K562 (cell line): Measurements from ENCODE around the gene HOXB1. TPM values are rescaled to one million over a fixed set of nuclear protein-coding genes. Genes with fewer than 3 reads are reported as not detected.

Experiments used
- CHCHD3 ChIP-seq: fragments of 250-450 bp; sonication (Bioruptor Pico); IDR thresholded peaks from 2 replicates; pipeline ENCODE4 v2.1.2; 2022; ENCODE audit warnings: mild to moderate bottlenecking
- ELF1 ChIP-seq: fragments of 200-800 bp; sonication (Bioruptor generic); IDR thresholded peaks from 2 replicates; pipeline ENCODE4 v1.6.1; 2016; ENCODE audit warnings: missing genetic modification characterization, missing compliant biosample characterization
- GATA2 ChIP-seq: sonication (generic); formaldehyde crosslinking; IDR thresholded peaks from 2 replicates; pipeline ENCODE4 v1.4.0; 2020; ENCODE audit warnings: mild to moderate bottlenecking, missing genetic modification reagents
- KDM4B ChIP-seq, 2 experiments: fragments of 450-650 bp in 1 of 2; sonication (generic) in 1 of 2; IDR thresholded peaks; 2 replicates each; pipeline ENCODE4 v1.6.1; 2016 to 2017; ENCODE audit warnings: borderline replicate concordance in 2 of 2, antibody characterized with exemption in 1 of 2, low read depth in 1 of 2, mild to moderate bottlenecking in 1 of 2
- MYC ChIP-seq, 2 experiments: fragments of 250-450 bp in 1 of 2; sonication (Bioruptor Pico) in 1 of 2; IDR thresholded peaks; 2 replicates each; pipeline versions ENCODE4 v1.5.1 to v1.6.1; 2012 to 2021; ENCODE audit warnings: low read depth in 2 of 2, borderline replicate concordance in 1 of 2, improper control_type of control experiment in 1 of 2, low read length in 1 of 2, mild to moderate bottlenecking in 1 of 2, moderate library complexity in 1 of 2
- NFXL1 ChIP-seq: fragments of 450-650 bp; formaldehyde crosslinking; IDR thresholded peaks from 2 replicates; pipeline ENCODE4 v1.4.0; 2021; ENCODE audit warnings: mild to moderate bottlenecking
- PHF8 ChIP-seq: fragments of 200-600 bp; sonication (generic); IDR thresholded peaks from 2 replicates; pipeline ENCODE4 v1.6.1; 2012; ENCODE audit warnings: mixed run types, mild to moderate bottlenecking, inconsistent platforms, low read length, moderate library complexity, borderline replicate concordance
- PML ChIP-seq: IDR thresholded peaks from 2 replicates; pipeline ENCODE4 v1.6.1; 2012; ENCODE audit warnings: low read length, inconsistent platforms
- RCOR1 ChIP-seq, 2 experiments: IDR thresholded peaks; 2 replicates each; pipeline ENCODE4 v1.6.1; 2012; ENCODE audit warnings: low read depth in 2 of 2, low read length in 2 of 2, borderline replicate concordance in 1 of 2, improper control_type of control experiment in 1 of 2
- SAP30 ChIP-seq: fragments of 200-600 bp; sonication (generic); IDR thresholded peaks from 2 replicates; pipeline ENCODE4 v1.6.1; 2012; ENCODE audit warnings: borderline replicate concordance, low read depth, mild to moderate bottlenecking, moderate library complexity, low read length, control low read depth, inconsistent platforms; ENCODE audit not compliant: insufficient read depth, poor library complexity, severe bottlenecking
- SRF ChIP-seq, 2 experiments: fragments of 250-450, 450-650 bp in 1 of 2; sonication (Bioruptor Pico) in 1 of 2; sonication (generic) in 1 of 2; formaldehyde crosslinking; IDR thresholded peaks; 2 replicates each; pipeline versions ENCODE4 v1.5.0 to v1.5.1; 2020 to 2022; ENCODE audit warnings: mild to moderate bottlenecking in 1 of 2, missing genetic modification reagents in 1 of 2
- TAF1 ChIP-seq: IDR thresholded peaks from 2 replicates; pipeline ENCODE4 v1.6.1; 2011; ENCODE audit warnings: mild to moderate bottlenecking, low read length, moderate library complexity; ENCODE audit not compliant: insufficient read depth, control insufficient read depth, severe bottlenecking; ENCODE audit errors: extremely low read depth
- TBP ChIP-seq: optimal IDR thresholded peaks from 2 replicates; pipeline ENCODE3; 2011; ENCODE audit warnings: low read depth, low read length, improper control_type of control experiment
- ZNF140 ChIP-seq: fragments of 250-450 bp; sonication (Bioruptor Pico); IDR thresholded peaks from 2 replicates; pipeline ENCODE4 v1.8.0; 2021; ENCODE audit warnings: moderate library complexity, mild to moderate bottlenecking, inconsistent platforms
- polyA plus RNA-seq, 8 experiments: library from polyadenylated mRNA; depleted of rRNA in 4 of 8; stranded (reverse) in 5 of 8; unstranded in 3 of 8; fragments of >200 nt; fragmentation: Nextera tagmentation in 2 of 8; fragmentation: Illumina TruSeq in 1 of 8; extraction: Ambion mirVana in 2 of 8; extraction: Trizol in 1 of 8; gene quantifications; 2 replicates each; pipeline versions ENCODE4 v1.2.1 to v1.2.3, GENCODE V29; 2011 to 2014; ENCODE audit warnings: inconsistent platforms in 1 of 8, missing spikeins in 1 of 8
- total RNA-seq, 7 experiments: library from RNA; depleted of rRNA in 6 of 7; stranded (reverse); fragments of >200 nt in 6 of 7; fragmentation: Illumina TruSeq in 2 of 7; extraction: Trizol in 2 of 7; gene quantifications; 2 replicates each; pipeline versions ENCODE4 v1.2.1 to v1.2.3, GENCODE V29; 2011 to 2021; ENCODE audit warnings: low replicate concordance in 1 of 7
- TF ChIP-seq, protein P1 (sequence below): sonication (generic); IDR thresholded peaks from 2 replicates; pipeline ENCODE4 v1.6.1; 2016
- TF ChIP-seq, protein P2 (sequence below), 2 experiments: fragments of 450-650 bp; IDR thresholded peaks; 2 replicates each; pipeline ENCODE4 v1.6.1; 2016
- TF ChIP-seq, protein P3 (sequence below), 2 experiments: fragments of 450-650 bp; conservative IDR thresholded peaks; 2 replicates each; pipeline ENCODE4 v1.6.1; 2017; ENCODE audit warnings: mild to moderate bottlenecking in 2 of 2, moderate library complexity in 2 of 2
- TF ChIP-seq, protein P4 (sequence below): fragments of 450-650 bp; formaldehyde crosslinking; IDR thresholded peaks from 2 replicates; pipeline ENCODE4 v1.4.0; 2020; ENCODE audit warnings: mild to moderate bottlenecking, moderate library complexity
- TF ChIP-seq, protein P5 (sequence below): IDR thresholded peaks from 2 replicates; pipeline ENCODE4 v1.6.1; 2011; ENCODE audit not compliant: insufficient read length; ENCODE audit errors: extremely low read depth

HOXB1 gene
- total and polyA plus RNA-seq, 9 of the 15 experiments (the other 6 are each of a cell fraction or from before 2014, with no cell fraction given) = 0.04 TPM; not detected in 8

DNA sequence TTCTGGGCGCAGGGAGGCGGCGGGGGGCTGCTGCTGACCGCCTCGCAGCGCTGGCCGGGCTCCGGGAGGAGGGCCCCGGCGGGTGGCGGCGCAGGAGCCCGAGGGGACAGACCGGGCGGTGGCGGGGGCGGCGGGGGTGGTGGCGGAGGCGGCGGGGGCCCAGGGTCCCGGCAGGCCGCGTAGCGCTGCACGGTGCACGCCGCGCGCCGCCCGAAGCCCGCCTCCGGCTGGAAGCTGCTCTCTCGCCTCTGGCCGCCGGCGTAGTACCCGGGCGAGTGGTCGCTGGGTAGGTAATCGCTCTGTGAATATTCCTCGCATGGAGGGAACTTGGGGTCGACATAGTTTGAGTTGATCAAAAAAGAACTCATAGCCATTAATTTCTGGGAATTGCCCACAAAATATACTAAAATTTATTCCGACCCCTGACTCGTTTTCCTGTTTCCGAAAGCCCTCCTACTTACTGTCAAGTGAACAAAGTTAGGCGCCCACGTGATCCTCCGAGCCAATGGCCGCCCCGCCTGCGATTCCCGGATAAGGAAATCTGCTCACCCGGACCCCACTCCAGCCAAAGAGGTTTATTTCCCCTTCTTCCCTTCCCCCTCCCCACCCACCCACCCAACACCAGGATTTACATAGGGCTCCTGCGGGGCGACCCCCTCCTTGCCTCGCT lies 47.3 kb upstream of the HOXB1 start, which contains the start of gene HOXB4 (continued):
- TF ChIP-seq, protein P1, sequence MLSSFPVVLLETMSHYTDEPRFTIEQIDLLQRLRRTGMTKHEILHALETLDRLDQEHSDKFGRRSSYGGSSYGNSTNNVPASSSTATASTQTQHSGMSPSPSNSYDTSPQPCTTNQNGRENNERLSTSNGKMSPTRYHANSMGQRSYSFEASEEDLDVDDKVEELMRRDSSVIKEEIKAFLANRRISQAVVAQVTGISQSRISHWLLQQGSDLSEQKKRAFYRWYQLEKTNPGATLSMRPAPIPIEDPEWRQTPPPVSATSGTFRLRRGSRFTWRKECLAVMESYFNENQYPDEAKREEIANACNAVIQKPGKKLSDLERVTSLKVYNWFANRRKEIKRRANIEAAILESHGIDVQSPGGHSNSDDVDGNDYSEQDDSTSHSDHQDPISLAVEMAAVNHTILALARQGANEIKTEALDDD = no peak
- TF ChIP-seq PHF8 = peak; percentile 36; the same call in 1 of the 2 replicates
- TF ChIP-seq, protein P2, sequence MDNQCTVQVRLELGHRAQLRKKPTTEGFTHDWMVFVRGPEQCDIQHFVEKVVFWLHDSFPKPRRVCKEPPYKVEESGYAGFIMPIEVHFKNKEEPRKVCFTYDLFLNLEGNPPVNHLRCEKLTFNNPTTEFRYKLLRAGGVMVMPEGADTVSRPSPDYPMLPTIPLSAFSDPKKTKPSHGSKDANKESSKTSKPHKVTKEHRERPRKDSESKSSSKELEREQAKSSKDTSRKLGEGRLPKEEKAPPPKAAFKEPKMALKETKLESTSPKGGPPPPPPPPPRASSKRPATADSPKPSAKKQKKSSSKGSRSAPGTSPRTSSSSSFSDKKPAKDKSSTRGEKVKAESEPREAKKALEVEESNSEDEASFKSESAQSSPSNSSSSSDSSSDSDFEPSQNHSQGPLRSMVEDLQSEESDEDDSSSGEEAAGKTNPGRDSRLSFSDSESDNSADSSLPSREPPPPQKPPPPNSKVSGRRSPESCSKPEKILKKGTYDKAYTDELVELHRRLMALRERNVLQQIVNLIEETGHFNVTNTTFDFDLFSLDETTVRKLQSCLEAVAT (IDR thresholded peaks at IDR 0.05) = no peak
- no peak for TF ChIP-seq CHCHD3
- TF ChIP-seq, protein P3, sequence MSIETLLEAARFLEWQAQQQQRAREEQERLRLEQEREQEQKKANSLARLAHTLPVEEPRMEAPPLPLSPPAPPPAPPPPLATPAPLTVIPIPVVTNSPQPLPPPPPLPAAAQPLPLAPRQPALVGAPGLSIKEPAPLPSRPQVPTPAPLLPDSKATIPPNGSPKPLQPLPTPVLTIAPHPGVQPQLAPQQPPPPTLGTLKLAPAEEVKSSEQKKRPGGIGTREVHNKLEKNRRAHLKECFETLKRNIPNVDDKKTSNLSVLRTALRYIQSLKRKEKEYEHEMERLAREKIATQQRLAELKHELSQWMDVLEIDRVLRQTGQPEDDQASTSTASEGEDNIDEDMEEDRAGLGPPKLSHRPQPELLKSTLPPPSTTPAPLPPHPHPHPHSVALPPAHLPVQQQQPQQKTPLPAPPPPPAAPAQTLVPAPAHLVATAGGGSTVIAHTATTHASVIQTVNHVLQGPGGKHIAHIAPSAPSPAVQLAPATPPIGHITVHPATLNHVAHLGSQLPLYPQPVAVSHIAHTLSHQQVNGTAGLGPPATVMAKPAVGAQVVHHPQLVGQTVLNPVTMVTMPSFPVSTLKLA (conservative IDR thresholded peaks at IDR 0.05) = peak; percentile 43 to 59; a peak in 3 of 4 replicates
- TF ChIP-seq SRF (CRISPR knock-in tag; IDR thresholded peaks at IDR 0.05) = 0 out of 4 replicates have a peak, but pooled peaks of 1 of the 2 experiments have one; percentile 17
- no peak for TF ChIP-seq KDM4B (IDR thresholded peaks at IDR 0.05; ENCODE audit: borderline replicate concordance in 2 of 2, low read depth in 1 of 2)
- TF ChIP-seq NFXL1 (CRISPR knock-in tag) = no peak
- TF ChIP-seq GATA2 (CRISPR knock-in tag) = 0 out of 2 replicates have a peak, but pooled peaks have one; percentile 31
- TF ChIP-seq MYC (IDR thresholded peaks at IDR 0.05; ENCODE audit: low read depth, low read length) = peak; percentile 34; the same call in 1 of the 2 replicates
- no peak for TF ChIP-seq MYC (CRISPR knock-in tag; IDR thresholded peaks at IDR 0.05; ENCODE audit: borderline replicate concordance, low read depth)
- TF ChIP-seq, protein P4, sequence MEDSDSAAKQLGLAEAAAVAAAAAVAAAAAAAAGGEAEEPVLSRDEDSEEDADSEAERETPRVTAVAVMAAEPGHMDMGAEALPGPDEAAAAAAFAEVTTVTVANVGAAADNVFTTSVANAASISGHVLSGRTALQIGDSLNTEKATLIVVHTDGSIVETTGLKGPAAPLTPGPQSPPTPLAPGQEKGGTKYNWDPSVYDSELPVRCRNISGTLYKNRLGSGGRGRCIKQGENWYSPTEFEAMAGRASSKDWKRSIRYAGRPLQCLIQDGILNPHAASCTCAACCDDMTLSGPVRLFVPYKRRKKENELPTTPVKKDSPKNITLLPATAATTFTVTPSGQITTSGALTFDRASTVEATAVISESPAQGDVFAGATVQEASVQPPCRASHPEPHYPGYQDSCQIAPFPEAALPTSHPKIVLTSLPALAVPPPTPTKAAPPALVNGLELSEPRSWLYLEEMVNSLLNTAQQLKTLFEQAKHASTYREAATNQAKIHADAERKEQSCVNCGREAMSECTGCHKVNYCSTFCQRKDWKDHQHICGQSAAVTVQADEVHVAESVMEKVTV = peak; percentile 14; the same call in 1 of the 2 replicates
- TF ChIP-seq, protein P5, sequence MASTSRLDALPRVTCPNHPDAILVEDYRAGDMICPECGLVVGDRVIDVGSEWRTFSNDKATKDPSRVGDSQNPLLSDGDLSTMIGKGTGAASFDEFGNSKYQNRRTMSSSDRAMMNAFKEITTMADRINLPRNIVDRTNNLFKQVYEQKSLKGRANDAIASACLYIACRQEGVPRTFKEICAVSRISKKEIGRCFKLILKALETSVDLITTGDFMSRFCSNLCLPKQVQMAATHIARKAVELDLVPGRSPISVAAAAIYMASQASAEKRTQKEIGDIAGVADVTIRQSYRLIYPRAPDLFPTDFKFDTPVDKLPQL = peak; percentile 45
- no peak for TF ChIP-seq ZNF140 (CRISPR knock-in tag)
- peak; percentile 56 for TF ChIP-seq ELF1 (tag)
- peak; percentile 44 for TF ChIP-seq SAP30
- TF ChIP-seq TBP = peak; percentile 69
- peak in 1 of 2 experiments; percentile 9; a peak in 1 of 4 replicates for TF ChIP-seq RCOR1 (IDR thresholded peaks at IDR 0.05; ENCODE audit: borderline replicate concordance in 1 of 2, low read depth in 2 of 2, low read length in 2 of 2)
- peak; percentile 42; the same call in 1 of the 2 replicates for TF ChIP-seq PML
- TF ChIP-seq TAF1 = peak; percentile 44
